ENCODE measurements around the gene SH3RF3.

Gene SH3RF3

DNA sequence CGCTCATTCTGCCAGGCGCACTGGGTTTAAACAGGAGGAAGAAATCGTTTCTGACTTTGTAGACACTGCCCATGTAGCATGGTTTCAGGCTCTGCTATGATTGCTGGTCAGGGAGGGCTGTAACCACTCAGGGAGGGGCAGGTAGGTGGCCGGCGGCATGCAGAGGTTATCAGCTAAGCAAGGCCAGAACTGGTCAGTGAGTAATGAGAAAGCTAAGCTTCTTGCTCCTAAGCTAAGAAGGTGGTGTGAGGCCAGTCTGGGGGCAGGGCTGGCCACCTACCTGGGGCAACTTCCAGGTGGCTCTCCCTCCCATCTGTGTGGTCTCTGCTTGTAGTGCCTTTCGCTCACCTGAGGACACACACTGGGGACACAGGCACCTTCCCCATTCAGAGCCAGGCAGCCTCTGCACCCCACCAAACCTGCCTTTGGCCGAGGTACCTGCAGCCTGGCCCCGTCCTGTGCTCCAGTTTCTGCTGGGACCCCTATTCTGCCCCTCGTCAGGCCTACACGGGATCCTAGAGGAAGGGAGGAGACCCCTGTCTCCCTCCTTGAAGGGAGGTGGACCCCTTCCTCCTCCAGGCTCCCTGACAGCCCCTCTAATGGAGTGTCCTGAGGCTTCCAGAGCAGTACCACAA, 288.8 kb downstream of the SH3RF3 start:
- no peak for DNase-seq (ENCODE audit: low read depth, low spot score)
- Histone ChIP-seq H3K36me3 (ENCODE audit: insufficient read depth, insufficient read length, low read length) (no peaks in the 10 kb centered on the region), H3K4me3 (ENCODE audit: insufficient read length, low read depth) (no peak overlapping the region), H3K4me1 (ENCODE audit: insufficient read depth, insufficient read length) (peaks cover 3% of the 10 kb centered on the region), H3K9me3 (ENCODE audit: insufficient read depth, low read length) (no peaks in the 10 kb centered on the region), H3K27me3 (ENCODE audit: insufficient read depth, insufficient read length) (peaks cover 9% of the 10 kb centered on the region), H3K9ac (ENCODE audit: insufficient read length, low read depth) (no peak overlapping the region)
- no peak for TF ChIP-seq SUZ12 (IDR thresholded peaks at IDR 0.05; ENCODE audit: extremely low read depth, insufficient read depth, insufficient read length)
- TF ChIP-seq YY1 (IDR thresholded peaks at IDR 0.05; ENCODE audit: insufficient read depth, insufficient read length): no peak
- TF ChIP-seq ZNF274 (IDR thresholded peaks at IDR 0.05; ENCODE audit: low read depth, low read length): no peak

GRCh38 chr2:109418716-109419115, 289.7 kb downstream of the SH3RF3 start:
- Histone ChIP-seq H3K4me3 (ENCODE audit: insufficient read length, low read depth) (no peak overlapping the region), H3K36me3 (ENCODE audit: insufficient read depth, insufficient read length, low read length) (no peaks in the 10 kb centered on the region), H3K9ac (ENCODE audit: insufficient read length, low read depth) (no peak overlapping the region), H3K27me3 (ENCODE audit: insufficient read depth, insufficient read length) (peaks cover 8% of the 10 kb centered on the region), H3K4me1 (ENCODE audit: insufficient read depth, insufficient read length) (peaks cover 3% of the 10 kb centered on the region), H3K9me3 (ENCODE audit: insufficient read depth, low read length) (no peaks in the 10 kb centered on the region)
- TF ChIP-seq SUZ12 (IDR thresholded peaks at IDR 0.05; ENCODE audit: extremely low read depth, insufficient read depth, insufficient read length) (no peak), ZNF274 (IDR thresholded peaks at IDR 0.05; ENCODE audit: low read depth, low read length) (no peak), YY1 (IDR thresholded peaks at IDR 0.05; ENCODE audit: insufficient read depth, insufficient read length) (no peak)
- no peak for DNase-seq (ENCODE audit: low read depth, low spot score)

DNA sequence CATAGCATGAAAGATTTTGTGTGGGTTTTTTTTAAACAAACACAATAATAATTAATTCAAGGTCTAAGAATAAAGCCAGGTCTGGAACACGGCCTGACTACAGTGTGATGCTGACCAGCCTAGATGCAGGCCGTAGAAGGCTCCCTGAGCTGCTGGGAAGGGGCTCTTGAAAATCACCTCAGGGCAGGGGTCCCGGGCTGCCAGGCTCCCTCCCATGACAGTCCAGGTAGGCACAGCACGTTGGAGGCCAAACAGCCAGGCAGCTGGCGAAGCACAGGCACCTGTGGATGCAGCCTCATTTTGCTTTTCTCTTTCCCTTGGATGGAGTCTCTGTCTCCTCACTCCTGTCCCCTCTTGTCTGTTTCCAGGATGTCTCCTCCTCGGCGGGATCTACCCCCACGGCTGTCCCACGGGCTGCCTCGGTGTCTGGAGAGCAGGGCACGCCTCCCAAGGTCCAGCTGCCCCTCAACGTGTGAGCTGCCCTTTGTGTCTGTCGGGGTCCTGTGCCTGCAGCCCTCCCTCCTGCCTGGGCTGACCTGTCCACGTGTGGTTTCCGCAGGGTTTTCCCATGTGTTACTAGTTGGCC, 290.3 kb downstream of the SH3RF3 start:
- Histone ChIP-seq H3K9me3 (ENCODE audit: insufficient read depth, low read length) (no peaks in the 10 kb centered on the region), H3K27me3 (ENCODE audit: insufficient read depth, insufficient read length) (peaks cover 5% of the 10 kb centered on the region), H3K4me1 (ENCODE audit: insufficient read depth, insufficient read length) (peaks cover 3% of the 10 kb centered on the region), H3K9ac (ENCODE audit: insufficient read length, low read depth) (no peak overlapping the region), H3K36me3 (ENCODE audit: insufficient read depth, insufficient read length, low read length) (no peaks in the 10 kb centered on the region), H3K4me3 (ENCODE audit: insufficient read length, low read depth) (no peak overlapping the region)
- no peak for DNase-seq (ENCODE audit: low read depth, low spot score)
- TF ChIP-seq ZNF274 (IDR thresholded peaks at IDR 0.05; ENCODE audit: low read depth, low read length): no peak
- no peak for TF ChIP-seq SUZ12 (IDR thresholded peaks at IDR 0.05; ENCODE audit: extremely low read depth, insufficient read depth, insufficient read length)
- TF ChIP-seq YY1 (IDR thresholded peaks at IDR 0.05; ENCODE audit: insufficient read depth, insufficient read length): no peak

GRCh38 chr2:109419960-109420370, 291.0 kb downstream of the SH3RF3 start:
- H3K27me3 ChIP-seq (ENCODE audit: insufficient read depth, insufficient read length): peaks cover 2% of the 10 kb centered on the region
- H3K9ac ChIP-seq (ENCODE audit: insufficient read length, low read depth): no peak overlapping the region
- H3K4me1 ChIP-seq (ENCODE audit: insufficient read depth, insufficient read length): peaks cover 3% of the 10 kb centered on the region
- H3K36me3 ChIP-seq (ENCODE audit: insufficient read depth, insufficient read length, low read length): no peaks in the 10 kb centered on the region
- H3K4me3 ChIP-seq (ENCODE audit: insufficient read length, low read depth): no peak overlapping the region
- H3K9me3 ChIP-seq (ENCODE audit: insufficient read depth, low read length): no peaks in the 10 kb centered on the region
- DNase-seq (ENCODE audit: low read depth, low spot score): no peak
- TF ChIP-seq YY1 (IDR thresholded peaks at IDR 0.05; ENCODE audit: insufficient read depth, insufficient read length) (no peak), SUZ12 (IDR thresholded peaks at IDR 0.05; ENCODE audit: extremely low read depth, insufficient read depth, insufficient read length) (no peak), ZNF274 (IDR thresholded peaks at IDR 0.05; ENCODE audit: low read depth, low read length) (no peak)

- Histone ChIP-seq H3K27me3 (ENCODE audit: insufficient read depth, insufficient read length) (peaks cover 2% of the 10 kb centered on the region), H3K9ac (ENCODE audit: insufficient read length, low read depth) (no peak overlapping the region), H3K36me3 (ENCODE audit: insufficient read depth, insufficient read length, low read length) (no peaks in the 10 kb centered on the region), H3K4me1 (ENCODE audit: insufficient read depth, insufficient read length) (peaks cover 3% of the 10 kb centered on the region), H3K4me3 (ENCODE audit: insufficient read length, low read depth) (no peak overlapping the region), H3K9me3 (ENCODE audit: insufficient read depth, low read length) (no peaks in the 10 kb centered on the region)
- TF ChIP-seq SUZ12 (IDR thresholded peaks at IDR 0.05; ENCODE audit: extremely low read depth, insufficient read depth, insufficient read length): no peak
- no peak for TF ChIP-seq YY1 (IDR thresholded peaks at IDR 0.05; ENCODE audit: insufficient read depth, insufficient read length)
- TF ChIP-seq ZNF274 (IDR thresholded peaks at IDR 0.05; ENCODE audit: low read depth, low read length): no peak
- DNase-seq (ENCODE audit: low read depth, low spot score): no peak
These were observed 292.1 kb downstream of the SH3RF3 start for GRCh38 chr2:109421101-109421500.

DNA sequence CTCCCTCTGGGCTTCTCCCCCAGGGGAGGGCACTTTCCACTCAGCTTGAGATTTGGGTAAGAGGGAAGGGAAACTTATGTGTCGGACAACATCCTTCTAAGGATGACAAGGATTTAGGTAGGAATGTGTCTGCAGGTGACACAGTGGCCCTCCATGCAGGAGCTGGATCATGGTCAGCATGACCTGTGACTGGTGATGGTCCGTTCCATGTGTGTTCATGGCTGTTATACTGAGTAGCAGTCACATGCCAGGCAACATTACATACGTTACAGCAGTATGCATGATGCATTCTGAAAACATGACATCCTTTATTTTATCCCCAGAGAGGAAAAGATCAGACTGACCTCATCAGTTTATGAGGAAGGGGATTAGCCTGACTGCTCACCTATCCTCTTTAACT, 292.6 kb downstream of the SH3RF3 start:
- Histone ChIP-seq H3K9ac (ENCODE audit: insufficient read length, low read depth) (no peak overlapping the region), H3K27me3 (ENCODE audit: insufficient read depth, insufficient read length) (peaks cover 2% of the 10 kb centered on the region), H3K36me3 (ENCODE audit: insufficient read depth, insufficient read length, low read length) (no peaks in the 10 kb centered on the region), H3K9me3 (ENCODE audit: insufficient read depth, low read length) (no peaks in the 10 kb centered on the region), H3K4me3 (ENCODE audit: insufficient read length, low read depth) (no peak overlapping the region), H3K4me1 (ENCODE audit: insufficient read depth, insufficient read length) (peaks cover 3% of the 10 kb centered on the region)
- TF ChIP-seq SUZ12 (IDR thresholded peaks at IDR 0.05; ENCODE audit: extremely low read depth, insufficient read depth, insufficient read length): no peak
- TF ChIP-seq ZNF274 (IDR thresholded peaks at IDR 0.05; ENCODE audit: low read depth, low read length): no peak
- no peak for TF ChIP-seq YY1 (IDR thresholded peaks at IDR 0.05; ENCODE audit: insufficient read depth, insufficient read length)
- DNase-seq (ENCODE audit: low read depth, low spot score): no peak

DNA sequence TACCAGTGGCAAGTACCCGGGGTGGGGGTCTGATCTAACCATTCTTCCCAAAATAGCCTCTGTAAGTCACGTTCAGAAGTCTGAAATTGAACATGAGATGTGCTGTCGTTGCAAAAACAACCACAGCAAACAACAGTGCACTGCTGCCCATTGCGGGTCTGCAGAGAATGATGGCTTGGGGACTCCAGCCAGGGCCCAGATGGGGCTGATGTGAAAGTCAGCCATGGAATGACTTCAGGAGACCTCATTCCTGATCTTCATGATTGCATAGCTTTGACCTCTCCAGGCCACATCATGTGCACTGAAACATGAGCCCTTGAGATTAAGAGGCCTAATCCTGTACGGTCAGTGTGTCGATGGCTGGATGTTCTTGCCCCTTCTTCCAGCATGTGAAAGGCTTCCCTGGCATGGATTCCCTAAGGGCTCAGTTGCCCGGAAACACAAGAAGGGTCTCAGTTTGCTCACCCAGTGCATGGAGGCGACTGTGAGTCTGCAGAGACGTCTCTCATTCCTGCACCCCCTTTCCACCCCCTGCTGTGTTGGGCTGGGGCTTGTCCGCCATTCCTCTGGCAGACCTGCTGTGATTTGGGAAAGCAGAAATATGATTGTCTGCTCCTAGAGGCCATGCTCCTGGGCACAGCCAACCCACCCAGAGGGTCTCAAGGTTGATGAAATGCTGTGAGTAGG, 293.2 kb downstream of the SH3RF3 start:
- H3K4me3 ChIP-seq (ENCODE audit: insufficient read length, low read depth): no peak overlapping the region
- no peaks in the 10 kb centered on the region for H3K36me3 ChIP-seq (ENCODE audit: insufficient read depth, insufficient read length, low read length)
- TF ChIP-seq ZNF274 (IDR thresholded peaks at IDR 0.05; ENCODE audit: low read depth, low read length) (no peak), YY1 (IDR thresholded peaks at IDR 0.05; ENCODE audit: insufficient read depth, insufficient read length) (no peak), SUZ12 (IDR thresholded peaks at IDR 0.05; ENCODE audit: extremely low read depth, insufficient read depth, insufficient read length) (no peak)
- H3K4me1 ChIP-seq (ENCODE audit: insufficient read depth, insufficient read length): peaks cover 3% of the 10 kb centered on the region
- H3K9ac ChIP-seq (ENCODE audit: insufficient read length, low read depth): no peak overlapping the region
- H3K9me3 ChIP-seq (ENCODE audit: insufficient read depth, low read length): no peaks in the 10 kb centered on the region
- H3K27me3 ChIP-seq (ENCODE audit: insufficient read depth, insufficient read length): peaks cover 2% of the 10 kb centered on the region
- no peak for DNase-seq (ENCODE audit: low read depth, low spot score)

Measured in NT2/D1 (cell line).